HFFc6 (cell line): ENCODE data around the gene SMAD3. TPM values are rescaled to one million over a fixed set of nuclear protein-coding genes. Genes with fewer than 3 reads are reported as not detected.

Experiments
- DNase-seq: peaks from one replicate; pipeline ENCODE4 v3.0.0-alpha.2; 2018
- H3K27ac Mint-ChIP-seq: 2 replicates; pipeline ENCODE4 v1.8.0; 2020; ENCODE audit warnings: mild to moderate bottlenecking, mixed read lengths
- H3K27me3 Mint-ChIP-seq: 2 replicates; pipeline ENCODE4 v1.8.0; 2021; ENCODE audit warnings: mild to moderate bottlenecking, moderate library complexity, mixed read lengths; ENCODE audit not compliant: insufficient read depth
- H3K36me3 Mint-ChIP-seq: 2 replicates; pipeline ENCODE4 v1.8.0; 2021; ENCODE audit warnings: low read depth, mixed read lengths
- H3K4me1 Mint-ChIP-seq: 2 replicates; pipeline ENCODE4 v1.8.0; 2020; ENCODE audit warnings: low read depth, mixed read lengths
- H3K4me3 Mint-ChIP-seq: 2 replicates; pipeline ENCODE4 v1.8.0; 2020; ENCODE audit warnings: mild to moderate bottlenecking, moderate library complexity, mixed read lengths
- H3K9me3 Mint-ChIP-seq: 2 replicates; pipeline ENCODE4 v1.8.0; 2020; ENCODE audit warnings: mild to moderate bottlenecking, mixed read lengths
- total RNA-seq, 6 experiments: library from RNA; stranded (reverse); fragmentation: NEBNext Ultra II Directional; extraction: Animal tissue kit (Norgen Biotek cat#: 25700); gene quantifications; 2 replicates in 1 of 6; 3 replicates in 5 of 6; pipeline ENCODE4 v1.2.3, GENCODE V29; 2021
- TF ChIP-seq, protein P1 (sequence below): fragments of 200-600 bp; sonication (generic); IDR thresholded peaks from 2 replicates; pipeline ENCODE4 v1.5.0; 2021; ENCODE audit warnings: antibody characterized with exemption, mild to moderate bottlenecking

The SMAD3 gene
- total RNA-seq, 6 experiments from 2014 or later: 54.3 to 132 (median 118) TPM

DNA sequence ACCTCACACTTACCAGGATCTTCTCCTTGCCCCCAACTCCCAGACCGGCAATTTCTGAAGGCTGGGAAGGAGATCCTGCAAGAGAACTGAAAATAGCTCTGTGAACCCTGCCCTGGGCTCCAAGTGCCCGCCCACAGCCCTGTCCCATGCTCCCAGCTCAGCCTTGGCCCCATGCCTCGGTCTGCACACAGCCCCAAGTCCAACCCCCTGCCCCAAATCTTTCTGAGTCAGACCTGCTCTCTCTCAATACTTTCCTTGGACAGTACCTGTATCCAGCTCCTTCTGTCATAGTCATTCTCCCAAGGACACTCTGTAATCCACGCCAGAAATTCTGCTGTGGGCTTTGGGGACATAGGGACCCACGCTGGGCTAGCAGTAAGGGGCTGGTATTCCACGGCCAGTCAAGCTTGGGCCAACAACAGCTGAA is 6.3 kb upstream of the SMAD3 start:
- Mint-ChIP-seq H3K27me3 (peaks cover 2% of the 10 kb centered on the region), H3K4me1 (peaks cover 15% of the 10 kb centered on the region), H3K9me3 (no peaks in the 10 kb centered on the region), H3K36me3 (no peaks in the 10 kb centered on the region), H3K4me3 (no peak overlapping the region), H3K27ac (no peak overlapping the region)
- TF ChIP-seq, protein P1, sequence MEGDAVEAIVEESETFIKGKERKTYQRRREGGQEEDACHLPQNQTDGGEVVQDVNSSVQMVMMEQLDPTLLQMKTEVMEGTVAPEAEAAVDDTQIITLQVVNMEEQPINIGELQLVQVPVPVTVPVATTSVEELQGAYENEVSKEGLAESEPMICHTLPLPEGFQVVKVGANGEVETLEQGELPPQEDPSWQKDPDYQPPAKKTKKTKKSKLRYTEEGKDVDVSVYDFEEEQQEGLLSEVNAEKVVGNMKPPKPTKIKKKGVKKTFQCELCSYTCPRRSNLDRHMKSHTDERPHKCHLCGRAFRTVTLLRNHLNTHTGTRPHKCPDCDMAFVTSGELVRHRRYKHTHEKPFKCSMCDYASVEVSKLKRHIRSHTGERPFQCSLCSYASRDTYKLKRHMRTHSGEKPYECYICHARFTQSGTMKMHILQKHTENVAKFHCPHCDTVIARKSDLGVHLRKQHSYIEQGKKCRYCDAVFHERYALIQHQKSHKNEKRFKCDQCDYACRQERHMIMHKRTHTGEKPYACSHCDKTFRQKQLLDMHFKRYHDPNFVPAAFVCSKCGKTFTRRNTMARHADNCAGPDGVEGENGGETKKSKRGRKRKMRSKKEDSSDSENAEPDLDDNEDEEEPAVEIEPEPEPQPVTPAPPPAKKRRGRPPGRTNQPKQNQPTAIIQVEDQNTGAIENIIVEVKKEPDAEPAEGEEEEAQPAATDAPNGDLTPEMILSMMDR: no peak
- no peak for DNase-seq

GRCh38 chr15:67061811-67062368 is 3.5 kb upstream of the SMAD3 start:
- no peaks in the 10 kb centered on the region for H3K9me3 Mint-ChIP-seq
- no peak overlapping the region for H3K4me3 Mint-ChIP-seq
- peaks cover 3% of the 10 kb centered on the region for H3K27me3 Mint-ChIP-seq

GRCh38 chr15:67062369-67062985 is 2.9 kb upstream of the SMAD3 start:
- H3K27ac Mint-ChIP-seq: no peak overlapping the region
- peaks cover 25% of the 10 kb centered on the region for H3K4me1 Mint-ChIP-seq
- TF ChIP-seq, protein P1: no peak
- peaks cover 8% of the 10 kb centered on the region for H3K27me3 Mint-ChIP-seq
- H3K4me3 Mint-ChIP-seq: no peak overlapping the region
- no peak for DNase-seq
- no peaks in the 10 kb centered on the region for H3K9me3 Mint-ChIP-seq
- H3K36me3 Mint-ChIP-seq: peaks cover 9% of the 10 kb centered on the region

More at GRCh38 chr15:67061811-67062368, 3.5 kb upstream of the SMAD3 start:
- H3K4me1 Mint-ChIP-seq: peaks cover 22% of the 10 kb centered on the region
- peaks cover 3% of the 10 kb centered on the region for H3K36me3 Mint-ChIP-seq
- H3K27ac Mint-ChIP-seq: no peak overlapping the region
- TF ChIP-seq, protein P1: no peak
- DNase-seq: no peak

DNA sequence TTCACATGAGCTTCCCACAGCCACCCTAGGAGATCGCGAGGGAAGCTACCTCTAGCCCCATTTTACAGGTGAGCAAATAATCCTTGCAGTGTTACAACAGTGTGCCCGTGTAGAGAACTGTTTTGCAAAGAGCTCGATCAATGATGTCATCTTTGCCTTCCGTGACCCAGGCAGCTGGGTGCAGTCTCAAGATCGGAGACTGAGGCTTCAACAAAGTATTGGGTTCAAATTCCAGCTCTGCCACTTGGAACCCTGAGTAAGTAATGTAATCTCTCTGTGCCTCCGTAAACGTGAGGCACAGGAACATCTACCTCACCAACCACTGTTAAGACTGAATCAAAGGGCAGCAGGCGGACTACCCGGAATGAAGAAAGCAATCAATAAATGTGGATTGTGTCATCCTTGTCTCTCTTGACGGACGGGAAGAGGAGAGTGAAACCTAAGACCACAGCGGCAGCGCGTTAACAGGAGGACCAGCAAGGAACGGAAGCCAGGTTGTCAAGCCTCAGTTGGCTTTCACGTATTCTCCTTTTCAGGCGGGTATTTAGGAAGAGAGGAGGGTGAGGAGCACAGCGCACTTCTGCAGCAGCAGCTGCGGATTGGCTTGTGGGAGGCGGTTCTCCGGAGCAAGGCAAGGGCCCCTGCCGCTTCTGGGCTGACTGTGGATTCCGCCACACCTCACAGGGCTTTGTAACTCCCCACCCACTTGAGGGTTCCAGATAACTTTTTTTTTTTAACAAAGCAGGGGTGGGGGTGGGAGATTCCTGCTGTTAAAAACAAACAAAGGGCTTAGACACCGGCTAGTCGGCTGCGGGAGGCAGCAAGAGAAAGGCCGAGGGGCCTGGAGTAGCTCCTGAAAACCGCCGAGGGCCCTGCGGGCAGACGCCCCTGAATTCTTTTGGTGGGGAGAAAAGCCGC is 1.5 kb upstream of the SMAD3 start:
- DNase-seq: no peak
- H3K9me3 Mint-ChIP-seq: no peaks in the 10 kb centered on the region
- peaks cover 37% of the 10 kb centered on the region for H3K4me1 Mint-ChIP-seq
- peaks cover 8% of the 10 kb centered on the region for H3K27me3 Mint-ChIP-seq
- TF ChIP-seq, protein P1: no peak
- no peak overlapping the region for H3K27ac Mint-ChIP-seq
- peak overlapping the region; percentile 61 for H3K4me3 Mint-ChIP-seq
- H3K36me3 Mint-ChIP-seq: peaks cover 21% of the 10 kb centered on the region

DNA sequence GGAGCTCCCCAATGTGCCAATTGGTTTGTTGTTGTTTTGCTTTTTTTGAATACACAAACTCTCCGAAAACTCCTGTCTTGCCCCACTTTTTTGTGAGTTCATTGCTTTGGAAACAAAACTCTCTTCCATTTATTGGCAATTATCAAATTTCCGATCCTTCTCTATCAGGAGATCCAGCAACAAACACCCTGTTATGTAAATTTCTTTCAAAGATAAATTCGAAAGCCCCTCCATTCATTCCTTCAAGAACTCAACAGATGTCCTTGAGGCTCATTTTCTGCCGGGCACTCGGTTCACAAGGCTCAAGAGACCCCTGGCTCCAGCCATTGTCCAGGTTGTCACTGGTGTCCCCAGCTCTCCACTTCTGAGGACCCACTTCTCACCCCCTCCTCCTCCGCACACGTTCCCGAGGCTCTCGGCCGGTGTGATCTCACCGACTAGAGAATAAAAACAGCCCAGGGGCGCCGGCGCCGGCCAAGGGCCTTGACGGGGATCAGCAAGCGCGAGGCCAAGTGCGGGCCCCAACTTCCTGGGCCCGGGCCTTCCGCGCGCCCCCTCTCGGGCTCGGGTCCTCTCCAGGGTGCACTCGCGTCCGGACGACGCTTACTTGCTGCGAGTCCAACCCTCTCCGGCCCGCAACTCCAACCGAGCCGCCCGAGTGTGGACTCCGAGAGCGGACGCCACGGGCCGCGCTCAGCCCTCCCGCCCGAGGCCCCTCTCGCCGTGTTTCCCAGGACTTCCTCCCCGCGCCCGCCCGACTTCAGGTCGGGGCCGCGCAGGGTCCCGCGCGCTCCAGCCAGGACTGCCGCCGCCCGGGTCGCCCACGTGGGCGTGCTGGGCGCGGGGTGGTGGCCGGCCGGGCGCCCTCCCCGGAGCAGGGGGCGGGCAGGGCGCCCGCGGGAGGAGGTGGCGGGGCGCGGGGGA is 533 bp upstream of the SMAD3 start:
- Mint-ChIP-seq H3K27me3 (peaks cover 8% of the 10 kb centered on the region), H3K4me3 (peak overlapping the region; percentile 79), H3K27ac (peak overlapping the region; percentile 52), H3K36me3 (peaks cover 31% of the 10 kb centered on the region), H3K9me3 (no peaks in the 10 kb centered on the region), H3K4me1 (peaks cover 43% of the 10 kb centered on the region)
- DNase-seq: peak; percentile 37
- TF ChIP-seq, protein P1: peak; percentile 48
